K562 (cell line): ENCODE results near the gene MCM7. TPM values are rescaled to one million over a fixed set of nuclear protein-coding genes. Genes with fewer than 3 reads are reported as not detected.

Source experiments
- ATAC-seq: fragments of 200-7000 bp; cut with Tn5 transposase; 3 replicates; pipeline ENCODE4 v1.9.1; 2020; ENCODE audit warnings: moderate library complexity
- BruUV-seq: library from RNA; stranded (reverse); fragments of 400-500 nt; replicated peaks from 2 replicates; lab custom pipeline; 2021; lab: Mats Ljungman, UMichigan
- CTCF ChIA-PET: fragments of 300-600 bp; formaldehyde crosslinking; extraction: SDS; loops from one replicate; lab custom pipeline; 2021; ENCODE audit warnings: low intra/inter-chr PET ratio; lab: Yijun Ruan, JAX
- POLR2A ChIA-PET: fragments of 300-600, 350-650 bp; sonication (Branson Sonifier 250); formaldehyde crosslinking; extraction: SDS; loops from one replicate; lab custom pipeline; 2021; ENCODE audit warnings: antibody characterized with exemption, inconsistent platforms; lab: Yijun Ruan, JAX
- DNase-seq, 4 experiments: peaks; one replicate each; pipeline versions ENCODE4 v3.0.0 to v3.0.0-alpha.2; 2011 to 2018; ENCODE audit warnings: low spot score in 3 of 4, mixed read lengths in 3 of 4; ENCODE audit errors: extremely low read depth in 1 of 4
- FAIRE-seq: peaks from 2 replicates; lab custom pipeline; 2011; peaks lifted over from hg19 to GRCh38; lab: Jason Lieb, UNC
- H2AFZ ChIP-seq: 2 replicates; pipeline ENCODE4 v1.6.0; 2011; ENCODE audit warnings: low read depth, low read length, control low read depth, inconsistent platforms
- H3K27ac ChIP-seq: fragments of 200-600 bp; 3 replicates; pipeline ENCODE4 v1.8.0; 2011; ENCODE audit warnings: low read depth, mild to moderate bottlenecking, control low read depth, inconsistent platforms, low read length, moderate library complexity, mixed read lengths; ENCODE audit errors: extremely low read depth
- H3K27me3 ChIP-seq, 2 experiments: fragments of 300-600 bp in 1 of 2; 2 replicates in 1 of 2; 3 replicates in 1 of 2; pipeline versions ENCODE4 v1.6.0 to v1.8.0; 2011; ENCODE audit warnings: inconsistent platforms in 2 of 2, low read length in 2 of 2, mild to moderate bottlenecking in 1 of 2, mixed read lengths in 1 of 2, moderate library complexity in 1 of 2; ENCODE audit not compliant: control insufficient read depth in 2 of 2, insufficient read depth in 2 of 2
- H3K36me3 ChIP-seq: fragments of 300-600 bp; 3 replicates; pipeline ENCODE4 v1.8.0; 2011; ENCODE audit warnings: mild to moderate bottlenecking, low read length, inconsistent platforms; ENCODE audit not compliant: control insufficient read depth, insufficient read depth
- H3K4me1 ChIP-seq, 2 experiments: fragments of 200-600 bp in 1 of 2; replicated peaks in 1 of 2; 2 replicates in 1 of 2; 3 replicates in 1 of 2; pipeline versions ENCODE4 v1.5.1 to v1.8.0; 2011; ENCODE audit warnings: inconsistent platforms in 2 of 2, low read length in 2 of 2, mild to moderate bottlenecking in 1 of 2, mixed read lengths in 1 of 2, moderate library complexity in 1 of 2; ENCODE audit not compliant: control insufficient read depth in 2 of 2, insufficient read depth in 2 of 2
- H3K4me2 ChIP-seq: 2 replicates; pipeline ENCODE4 v1.6.1; 2011; ENCODE audit warnings: low read length, control low read depth, inconsistent platforms, mixed read lengths; ENCODE audit not compliant: insufficient read depth
- H3K4me3 ChIP-seq: fragments of 200-600 bp; sonication (generic), shearing (Covaris generic); 2 replicates; pipeline ENCODE4 v1.5.1; 2016; ENCODE audit warnings: control low read depth, inconsistent platforms
- H3K79me2 ChIP-seq: fragments of 200-600 bp; 3 replicates; pipeline ENCODE4 v1.8.0; 2011; ENCODE audit warnings: low read length, inconsistent platforms; ENCODE audit not compliant: control insufficient read depth, insufficient read depth
- H3K9ac ChIP-seq, 2 experiments: 2 replicates each; pipeline versions ENCODE4 v1.6.0 to v1.6.1; 2011; ENCODE audit warnings: low read depth in 2 of 2, low read length in 2 of 2, control low read depth in 1 of 2, inconsistent platforms in 1 of 2, mild to moderate bottlenecking in 1 of 2, mixed read lengths in 1 of 2; ENCODE audit not compliant: insufficient read depth in 1 of 2
- H3K9me1 ChIP-seq: one replicate; pipeline ENCODE4 v1.6.0; 2011; ENCODE audit warnings: inconsistent platforms, mild to moderate bottlenecking, low read length, moderate library complexity; ENCODE audit not compliant: control insufficient read depth, insufficient read depth
- H3K9me3 ChIP-seq: replicated peaks from 2 replicates; pipeline ENCODE4 v1.5.1; 2011; ENCODE audit warnings: low read depth, low read length, inconsistent platforms; ENCODE audit not compliant: control insufficient read depth, insufficient read depth
- H4K20me1 ChIP-seq: replicated peaks from 2 replicates; pipeline ENCODE4 v1.6.1; 2011; ENCODE audit warnings: low read length, inconsistent platforms, mixed read lengths; ENCODE audit not compliant: control insufficient read depth, insufficient read depth
- CREBBP ChIP-seq: IDR thresholded peaks from one replicate; pipeline ENCODE4 v1.6.1; 2012; ENCODE audit warnings: low read depth, mild to moderate bottlenecking, control low read depth, inconsistent platforms, low read length
- HNRNPUL1 ChIP-seq: fragments of 200-400 bp; formaldehyde crosslinking; IDR thresholded peaks from 2 replicates; pipeline ENCODE4 v1.6.1; 2017; ENCODE audit warnings: low read length
- MLX ChIP-seq, 2 experiments: fragments of 450-650 bp in 1 of 2; sonication (generic) in 1 of 2; formaldehyde crosslinking; conservative IDR thresholded peaks; 2 replicates each; pipeline versions ENCODE4 v1.4.0 to v1.8.1; 2020 to 2022; ENCODE audit warnings: mild to moderate bottlenecking in 1 of 2, missing genetic modification reagents in 1 of 2
- NCOA2 ChIP-seq, 2 experiments: fragments of 450-650 bp; IDR thresholded peaks; 2 replicates each; pipeline ENCODE4 v1.6.1; 2018; ENCODE audit warnings: mild to moderate bottlenecking in 2 of 2, moderate library complexity in 1 of 2; ENCODE audit not compliant: partially characterized antibody in 2 of 2
- NONO ChIP-seq, 2 experiments: fragments of 200-400 bp in 1 of 2; fragments of 450-650 bp in 1 of 2; formaldehyde crosslinking in 1 of 2; IDR thresholded peaks; 2 replicates each; pipeline ENCODE4 v1.6.1; 2017; ENCODE audit warnings: low read depth in 2 of 2, mild to moderate bottlenecking in 2 of 2, moderate library complexity in 2 of 2, low read length in 1 of 2
- RCOR1 ChIP-seq, 2 experiments: IDR thresholded peaks; 2 replicates each; pipeline ENCODE4 v1.6.1; 2012; ENCODE audit warnings: low read depth in 2 of 2, low read length in 2 of 2, borderline replicate concordance in 1 of 2, improper control_type of control experiment in 1 of 2
- SOX6 ChIP-seq: fragments of 450-650 bp; IDR thresholded peaks from 2 replicates; pipeline ENCODE4 v1.6.1; 2014; ENCODE audit warnings: mild to moderate bottlenecking
- SPI1 ChIP-seq: IDR thresholded peaks from 2 replicates; pipeline ENCODE4 v1.6.1; 2011; ENCODE audit warnings: low read depth, low read length, control low read depth, borderline replicate concordance
- TCFL5 ChIP-seq: fragments of 250-450 bp; sonication (Bioruptor Pico); conservative IDR thresholded peaks from 2 replicates; pipeline ENCODE4 v1.6.1; 2021; ENCODE audit warnings: mild to moderate bottlenecking, moderate library complexity, matching md5 sums
- TEAD4 ChIP-seq, 2 experiments: sonication (generic) in 1 of 2; formaldehyde crosslinking in 1 of 2; IDR thresholded peaks; 2 replicates each; pipeline versions ENCODE4 v1.6.1 to v1.8.0; 2012 to 2022; ENCODE audit warnings: borderline replicate concordance in 1 of 2, inconsistent platforms in 1 of 2, low read length in 1 of 2, mild to moderate bottlenecking in 1 of 2, missing genetic modification reagents in 1 of 2
- TSHZ1 ChIP-seq: fragments of 250-450 bp; sonication (Bioruptor Pico); IDR thresholded peaks from 2 replicates; pipeline ENCODE4 v1.4.0; 2020; ENCODE audit warnings: mild to moderate bottlenecking, moderate library complexity
- ZBTB2 ChIP-seq: fragments of 450-650 bp; IDR thresholded peaks from 2 replicates; pipeline ENCODE4 v1.6.1; 2016; ENCODE audit warnings: antibody characterized with exemption
- ZNF316 ChIP-seq: fragments of 450-650 bp; IDR thresholded peaks from 2 replicates; pipeline ENCODE4 v1.6.1; 2016
- ZNF696 ChIP-seq: fragments of 250-450 bp; sonication (Bioruptor Pico); conservative IDR thresholded peaks from 2 replicates; pipeline ENCODE4 v1.4.0; 2020; ENCODE audit warnings: mild to moderate bottlenecking, moderate library complexity
- WGBS: fragments of 100-300 bp; shearing (Covaris generic); methylation state at CpG from one replicate; pipeline ENCODE4 v1.1.6; 2016; ENCODE audit warnings: low coverage, mixed read lengths; ENCODE audit not compliant: insufficient coverage; ENCODE audit errors: missing lambda C conversion rate; 5-methylcytosine and 5-hydroxymethylcytosine counted together
- in situ Hi-C: fragments of 300-500 bp; cut with MboI; formaldehyde crosslinking; loops from 4 replicates; pipeline ENCODE4 v1.15.0; 2018; ENCODE audit warnings: inconsistent platforms, mixed read lengths
- intact Hi-C: fragments of 100-400 bp; cut with micrococcal nuclease; formaldehyde crosslinking; loops from 2 replicates; pipeline ENCODE4 v1.14.2; 2022
- polyA plus RNA-seq, 8 experiments: library from polyadenylated mRNA; depleted of rRNA in 4 of 8; stranded (reverse) in 5 of 8; unstranded in 3 of 8; fragments of >200 nt; fragmentation: Nextera tagmentation in 2 of 8; fragmentation: Illumina TruSeq in 1 of 8; extraction: Ambion mirVana in 2 of 8; extraction: Trizol in 1 of 8; gene quantifications; 2 replicates each; pipeline versions ENCODE4 v1.2.1 to v1.2.3, GENCODE V29; 2011 to 2014; ENCODE audit warnings: inconsistent platforms in 1 of 8, missing spikeins in 1 of 8
- total RNA-seq, 7 experiments: library from RNA; depleted of rRNA in 6 of 7; stranded (reverse); fragments of >200 nt in 6 of 7; fragmentation: Illumina TruSeq in 2 of 7; extraction: Trizol in 2 of 7; gene quantifications; 2 replicates each; pipeline versions ENCODE4 v1.2.1 to v1.2.3, GENCODE V29; 2011 to 2021; ENCODE audit warnings: low replicate concordance in 1 of 7

The MCM7 gene
- total and polyA plus RNA-seq, 9 of the 15 experiments (the other 6 are each of a cell fraction or from before 2014, with no cell fraction given) = 329 to 856 (median 437) TPM

- Histone ChIP-seq H3K4me1 (peaks cover 35 to 69% of the 10 kb centered on the region in 2 experiments), H4K20me1 (0 out of 2 replicates have a peak, but pooled peaks cover 4% of the 10 kb centered on the region), H3K36me3 (no peaks in the 10 kb centered on the region; the same call in 2 of the 3 replicates), H3K9me1 (no peaks in the 10 kb centered on the region), H3K27ac (peak overlapping the region; percentile 65), H3K79me2 (peaks cover 36% of the 10 kb centered on the region), H3K9ac (peak overlapping the region in 1 of 2 experiments; percentile 85; a peak in 2 of 4 replicates), H2AFZ (peak overlapping the region; percentile 71), H3K9me3 (no peaks in the 10 kb centered on the region), H3K27me3 (no peaks in the 10 kb centered on the region), H3K4me3 (no peak overlapping the region), H3K4me2 (peak overlapping the region; percentile 36)
- ATAC-seq (no peak), FAIRE-seq (no peak), DNase-seq (peak in 3 of 4 experiments; percentile 21 to 71 (median 61))
- 64% methylated on average over 1 of the region's 1 CpG for WGBS
- POLR2A ChIA-PET = interaction anchor here (0.6 to 5.7 kb wide), 5 partner anchors 19 to 618 kb away, joined by 3 to 45 read pairs (median 3); partner anchors contain the start of genes AP4M1, MCM7 and ZNF3
- intact Hi-C loops = no loop called here
- in situ Hi-C loops = no loop called here
- CTCF ChIA-PET = no interaction called here
- BruUV-seq = no TSS peak
- TF ChIP-seq TCFL5 (CRISPR knock-in tag) (no peak), ZNF696 (no peak), RCOR1 (IDR thresholded peaks at IDR 0.05; ENCODE audit: borderline replicate concordance in 1 of 2, low read depth in 2 of 2, low read length in 2 of 2) (peak in 1 of 2 experiments; percentile 24; a peak in 1 of 4 replicates), SOX6 (no peak), TEAD4 (IDR thresholded peaks at IDR 0.05; ENCODE audit: low read length) (peak; percentile 34; the same call in 1 of the 2 replicates), TEAD4 (CRISPR knock-in tag; IDR thresholded peaks at IDR 0.05; ENCODE audit: borderline replicate concordance) (no peak), TSHZ1 (no peak), SPI1 (peak; percentile 73), ZBTB2 (peak; percentile 46; the same call in 1 of the 2 replicates), ZNF316 (no peak), HNRNPUL1 (no peak), NONO (IDR thresholded peaks at IDR 0.05; ENCODE audit: low read depth in 2 of 2, low read length in 1 of 2) (no peak), MLX (CRISPR knock-in tag; conservative IDR thresholded peaks at IDR 0.05) (no peak), NCOA2 (IDR thresholded peaks at IDR 0.05; ENCODE audit: partially characterized antibody in 2 of 2) (no peak), CREBBP (no peak)
Measured at GRCh38 chr7:100122568-100122967, 21.4 kb upstream of the MCM7 start.
